Measurements from ENCODE around the gene TLE5.
A peak's percentile ranks its signal among the peaks of the same experiment; 100 is the strongest.
"Not testable (repeated sequence)": the region's sequence is repeated elsewhere in the genome, so short reads cannot be mapped to it uniquely, and the experiment has no call there.

The TLE5 gene

GRCh38 chr19:3097442-3097871 is 35.2 kb upstream of the TLE5 start:
- no peak overlapping the region for H3K4me3 ChIP-seq (ENCODE audit: low read length)
- no peak for DNase-seq (ENCODE audit: low read depth, low spot score)

GRCh38 chr19:3096902-3097326 is 34.6 kb upstream of the TLE5 start:
- H3K4me3 ChIP-seq (ENCODE audit: low read length), result no peak overlapping the region
- no peak for DNase-seq (ENCODE audit: low read depth, low spot score)

GRCh38 chr19:3096267-3096901 is 34.1 kb upstream of the TLE5 start:
- H3K4me3 ChIP-seq (ENCODE audit: low read length), result no peak overlapping the region
- DNase-seq (ENCODE audit: low read depth, low spot score), result no peak

GRCh38 chr19:3095441-3096191 is 33.3 kb upstream of the TLE5 start:
- H3K4me3 ChIP-seq (ENCODE audit: low read length), result no peak overlapping the region
- peak; percentile 40 for DNase-seq (ENCODE audit: low read depth, low spot score)

GRCh38 chr19:3094601-3095440 is 32.5 kb upstream of the TLE5 start:
- DNase-seq (ENCODE audit: low read depth, low spot score), result no peak
- H3K4me3 ChIP-seq (ENCODE audit: low read length), result peak overlapping the region; percentile 35

GRCh38 chr19:3089299-3089855 is 27.1 kb upstream of the TLE5 start:
- H3K4me3 ChIP-seq (ENCODE audit: low read length); DNase-seq (ENCODE audit: low read depth, low spot score): not testable (repeated sequence)

GRCh38 chr19:3087769-3088168 is 25.5 kb upstream of the TLE5 start:
- no peak overlapping the region for H3K4me3 ChIP-seq (ENCODE audit: low read length)
- DNase-seq (ENCODE audit: low read depth, low spot score), result no peak

GRCh38 chr19:3084943-3085342 is 22.6 kb upstream of the TLE5 start:
- DNase-seq (ENCODE audit: low read depth, low spot score), result no peak

GRCh38 chr19:3083964-3084363 is 21.7 kb upstream of the TLE5 start:
- H3K4me3 ChIP-seq (ENCODE audit: low read length), result no peak overlapping the region
- DNase-seq (ENCODE audit: low read depth, low spot score), result no peak

More at GRCh38 chr19:3084943-3085342, 22.6 kb upstream of the TLE5 start:
- no peak overlapping the region for H3K4me3 ChIP-seq (ENCODE audit: low read length)

GRCh38 chr19:3082331-3082730 is 20.0 kb upstream of the TLE5 start:
- DNase-seq (ENCODE audit: low read depth, low spot score), result no peak
- no peak overlapping the region for H3K4me3 ChIP-seq (ENCODE audit: low read length)

GRCh38 chr19:3080286-3080685 is 18.0 kb upstream of the TLE5 start:
- DNase-seq (ENCODE audit: low read depth, low spot score), result no peak
- H3K4me3 ChIP-seq (ENCODE audit: low read length), result no peak overlapping the region

- H3K4me3 ChIP-seq (ENCODE audit: low read length), result no peak overlapping the region
- DNase-seq (ENCODE audit: low read depth, low spot score), result no peak
Observed at GRCh38 chr19:3079578-3079977, 17.3 kb upstream of the TLE5 start.

GRCh38 chr19:3075605-3076431 is 13.5 kb upstream of the TLE5 start:
- H3K4me3 ChIP-seq (ENCODE audit: low read length), result peak overlapping the region; percentile 21
- peak; percentile 35 for DNase-seq (ENCODE audit: low read depth, low spot score)

GRCh38 chr19:3073931-3074595 is 11.8 kb upstream of the TLE5 start:
- H3K4me3 ChIP-seq (ENCODE audit: low read length), result no peak overlapping the region
- DNase-seq (ENCODE audit: low read depth, low spot score), result no peak

GRCh38 chr19:3073159-3073563 is 10.9 kb upstream of the TLE5 start:
- DNase-seq (ENCODE audit: low read depth, low spot score), result peak; percentile 68
- H3K4me3 ChIP-seq (ENCODE audit: low read length), result no peak overlapping the region

GRCh38 chr19:3071768-3072167 is 9.5 kb upstream of the TLE5 start:
- no peak for DNase-seq (ENCODE audit: low read depth, low spot score)
- no peak overlapping the region for H3K4me3 ChIP-seq (ENCODE audit: low read length)

GRCh38 chr19:3068071-3068470 is 5.8 kb upstream of the TLE5 start:
- no peak overlapping the region for H3K4me3 ChIP-seq (ENCODE audit: low read length)
- no peak for DNase-seq (ENCODE audit: low read depth, low spot score)

GRCh38 chr19:3067563-3067962 is 5.3 kb upstream of the TLE5 start:
- H3K4me3 ChIP-seq (ENCODE audit: low read length), result no peak overlapping the region
- no peak for DNase-seq (ENCODE audit: low read depth, low spot score)

Measured in Jurkat, Clone E6-1 (cell line).